ENCODE data around the gene PLCB4. TPM values are rescaled to one million over a fixed set of nuclear protein-coding genes. Genes with fewer than 3 reads are reported as not detected.

Gene PLCB4
- total RNA-seq, 1 donor from 2014 or later, result 12.0 TPM

DNA sequence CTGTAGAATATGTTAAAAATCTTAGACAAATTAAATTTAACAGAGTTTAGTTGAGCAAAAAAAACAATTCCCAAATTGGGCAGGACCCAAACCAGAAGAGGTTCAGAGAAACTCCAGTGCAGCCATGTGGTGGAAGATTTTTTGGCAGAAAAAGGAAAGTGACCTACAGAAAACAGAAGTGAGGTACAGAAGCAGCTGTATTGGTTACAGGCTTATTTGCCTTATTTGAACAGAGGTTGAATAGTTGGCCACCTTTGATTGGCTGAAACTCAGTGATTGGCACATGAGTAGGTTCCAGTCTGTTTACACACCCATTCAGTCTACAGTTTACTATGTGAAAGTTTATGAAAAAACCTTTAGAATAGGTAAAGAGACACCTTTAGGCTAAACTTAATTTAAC is 334.6 kb downstream of the PLCB4 start:
- Histone ChIP-seq H3K27me3 (no peaks in the 10 kb centered on the region), H3K4me1 (no peaks in the 10 kb centered on the region), H3K36me3 (no peaks in the 10 kb centered on the region), H3K9me3 (no peaks in the 10 kb centered on the region), H3K27ac (no peak overlapping the region), H3K4me3 (no peak overlapping the region)
- DNase-seq (ENCODE audit: extremely low spot score in 2 of 2), result no peak
- intact Hi-C loops (cut with DNase I), result no loop called here
- TF ChIP-seq, protein P1, sequence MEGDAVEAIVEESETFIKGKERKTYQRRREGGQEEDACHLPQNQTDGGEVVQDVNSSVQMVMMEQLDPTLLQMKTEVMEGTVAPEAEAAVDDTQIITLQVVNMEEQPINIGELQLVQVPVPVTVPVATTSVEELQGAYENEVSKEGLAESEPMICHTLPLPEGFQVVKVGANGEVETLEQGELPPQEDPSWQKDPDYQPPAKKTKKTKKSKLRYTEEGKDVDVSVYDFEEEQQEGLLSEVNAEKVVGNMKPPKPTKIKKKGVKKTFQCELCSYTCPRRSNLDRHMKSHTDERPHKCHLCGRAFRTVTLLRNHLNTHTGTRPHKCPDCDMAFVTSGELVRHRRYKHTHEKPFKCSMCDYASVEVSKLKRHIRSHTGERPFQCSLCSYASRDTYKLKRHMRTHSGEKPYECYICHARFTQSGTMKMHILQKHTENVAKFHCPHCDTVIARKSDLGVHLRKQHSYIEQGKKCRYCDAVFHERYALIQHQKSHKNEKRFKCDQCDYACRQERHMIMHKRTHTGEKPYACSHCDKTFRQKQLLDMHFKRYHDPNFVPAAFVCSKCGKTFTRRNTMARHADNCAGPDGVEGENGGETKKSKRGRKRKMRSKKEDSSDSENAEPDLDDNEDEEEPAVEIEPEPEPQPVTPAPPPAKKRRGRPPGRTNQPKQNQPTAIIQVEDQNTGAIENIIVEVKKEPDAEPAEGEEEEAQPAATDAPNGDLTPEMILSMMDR (IDR thresholded peaks at IDR 0.05), result no peak
- TF ChIP-seq POLR2A (IDR thresholded peaks at IDR 0.05) (no peak), POLR2AphosphoS5 (IDR thresholded peaks at IDR 0.05; ENCODE audit: insufficient read depth in 1 of 2, low read depth in 1 of 2) (no peak)

DNA sequence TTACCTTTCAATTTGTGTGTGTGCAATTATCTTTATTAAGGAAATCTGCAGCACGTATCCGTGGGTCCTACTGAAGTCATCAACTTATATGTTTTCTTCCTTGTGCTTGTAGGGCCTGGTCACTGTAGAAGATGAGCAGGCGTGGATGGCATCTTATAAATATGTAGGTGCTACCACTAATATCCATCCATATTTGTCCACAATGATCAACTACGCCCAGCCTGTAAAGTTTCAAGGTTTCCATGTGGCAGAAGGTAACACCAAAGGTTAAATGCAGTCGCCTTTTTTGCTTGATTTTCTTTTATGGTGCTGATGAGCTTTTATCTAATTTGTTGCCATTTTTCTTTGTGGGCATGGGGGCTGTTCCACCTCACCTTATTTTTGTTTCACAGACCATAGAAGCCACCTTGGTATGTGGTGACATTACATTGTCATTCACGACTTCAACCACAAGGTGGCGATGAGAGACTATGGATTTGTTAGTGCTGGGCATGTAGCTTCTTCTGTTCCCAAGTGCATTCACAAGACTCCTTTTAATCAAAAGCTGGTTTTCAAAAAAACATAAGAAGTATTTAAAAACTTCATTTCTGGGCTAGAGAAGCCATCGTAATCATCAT is 339.0 kb downstream of the PLCB4 start:
- intact Hi-C loops (cut with DNase I), result loop anchor here (2.0 kb wide), 1 partner anchor 201 kb away; no protein-coding TSS in a partner anchor

DNA sequence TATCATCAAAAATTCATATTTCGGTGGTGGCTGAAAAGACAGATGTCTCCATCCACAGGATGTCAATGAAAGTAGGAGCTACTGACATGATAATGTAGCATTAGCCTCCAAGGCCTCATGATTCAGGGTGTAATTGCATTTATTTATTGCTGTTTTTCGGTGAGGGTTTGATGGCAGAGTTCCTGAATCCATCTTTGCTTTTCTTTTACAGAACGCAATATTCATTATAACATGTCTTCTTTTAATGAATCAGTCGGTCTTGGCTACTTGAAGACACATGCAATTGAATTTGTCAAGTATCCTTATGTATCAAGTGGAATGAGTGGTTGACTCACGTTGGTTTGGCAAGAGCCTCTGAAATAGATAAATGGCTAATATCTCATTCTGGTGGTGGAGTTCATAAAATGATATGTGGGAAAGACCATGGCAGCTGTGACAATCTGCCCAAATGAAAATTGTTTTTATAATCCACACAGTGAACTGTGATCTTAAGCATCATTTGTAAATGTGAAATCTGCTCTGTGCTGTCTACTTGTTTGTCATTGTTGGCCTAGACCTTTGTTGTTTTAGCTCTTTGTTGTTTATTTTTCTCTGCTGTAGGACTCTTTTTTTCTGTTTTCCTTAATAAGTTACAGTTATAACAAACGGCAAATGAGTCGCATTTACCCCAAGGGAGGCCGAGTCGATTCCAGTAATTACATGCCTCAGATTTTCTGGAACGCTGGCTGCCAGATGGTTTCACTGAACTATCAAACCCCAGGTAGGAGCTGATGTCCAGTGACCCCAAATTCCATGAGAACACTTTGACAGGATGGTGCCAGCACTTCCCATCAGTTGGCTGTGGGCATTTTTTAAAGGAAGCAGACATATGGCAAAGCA is 339.8 kb downstream of the PLCB4 start:
- Histone ChIP-seq H3K4me3 (no peak overlapping the region), H3K36me3 (no peaks in the 10 kb centered on the region), H3K9me3 (no peaks in the 10 kb centered on the region), H3K4me1 (no peaks in the 10 kb centered on the region), H3K27me3 (no peaks in the 10 kb centered on the region), H3K27ac (no peak overlapping the region)
- TF ChIP-seq, protein P1 (IDR thresholded peaks at IDR 0.05), result peak in 1 of 3 experiments; percentile 8
- TF ChIP-seq POLR2AphosphoS5 (IDR thresholded peaks at IDR 0.05; ENCODE audit: insufficient read depth in 1 of 2, low read depth in 1 of 2), result no peak
- intact Hi-C loops (cut with DNase I), result loop anchor here (2.0 kb wide), 1 partner anchor 200 kb away; no protein-coding TSS in a partner anchor
- DNase-seq (ENCODE audit: extremely low spot score in 2 of 2), result no peak

More for the DNA sequence above, 339.0 kb downstream of the PLCB4 start:
- H3K4me3 ChIP-seq, result no peak overlapping the region
- H3K27me3 ChIP-seq, result no peaks in the 10 kb centered on the region
- H3K36me3 ChIP-seq, result no peaks in the 10 kb centered on the region
- H3K4me1 ChIP-seq, result no peaks in the 10 kb centered on the region
- no peak overlapping the region for H3K27ac ChIP-seq
- TF ChIP-seq POLR2A (IDR thresholded peaks at IDR 0.05), result no peak
- TF ChIP-seq POLR2AphosphoS5 (IDR thresholded peaks at IDR 0.05; ENCODE audit: insufficient read depth in 1 of 2, low read depth in 1 of 2), result no peak
- TF ChIP-seq, protein P1 (IDR thresholded peaks at IDR 0.05), result peak; percentile 76 to 86 (median 79)
- DNase-seq (ENCODE audit: extremely low spot score in 2 of 2), result no peak
- no peaks in the 10 kb centered on the region for H3K9me3 ChIP-seq

DNA sequence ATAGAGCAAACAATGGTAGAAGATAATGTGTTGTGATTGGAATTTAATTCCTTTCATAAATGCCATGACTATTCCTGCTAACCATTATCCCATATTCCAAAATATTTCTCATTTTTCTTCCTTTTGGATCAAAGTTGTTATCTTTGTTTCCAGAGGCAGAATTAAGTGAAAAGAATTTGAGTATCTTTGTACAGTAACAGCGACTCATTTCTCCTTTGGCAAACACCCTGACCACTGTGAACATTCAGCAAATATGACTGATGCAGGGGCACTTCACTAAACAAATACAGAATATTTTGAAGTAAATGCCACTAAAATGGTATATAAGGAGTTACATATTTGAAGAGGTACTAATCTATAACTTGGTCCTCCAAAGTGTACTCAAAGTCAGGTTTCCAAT is 340.5 kb downstream of the PLCB4 start:
- Histone ChIP-seq H3K9me3 (no peaks in the 10 kb centered on the region), H3K36me3 (no peaks in the 10 kb centered on the region), H3K27ac (no peak overlapping the region), H3K4me1 (no peaks in the 10 kb centered on the region), H3K27me3 (no peaks in the 10 kb centered on the region), H3K4me3 (no peak overlapping the region)
- intact Hi-C loops (cut with DNase I), result loop anchor here (2.0 kb wide), 1 partner anchor 199 kb away; no protein-coding TSS in a partner anchor
- TF ChIP-seq POLR2A (IDR thresholded peaks at IDR 0.05), result no peak
- TF ChIP-seq, protein P1 (IDR thresholded peaks at IDR 0.05), result no peak
- no peak for TF ChIP-seq POLR2AphosphoS5 (IDR thresholded peaks at IDR 0.05; ENCODE audit: insufficient read depth in 1 of 2, low read depth in 1 of 2)
- no peak for DNase-seq (ENCODE audit: extremely low spot score in 2 of 2)

Data from vagina (tissue), 2 donors.